HEK293 (cell line): ENCODE results near the gene ZNF143.

ENCODE experiments used
- CTCF ChIA-PET: fragments of 350-600 bp; formaldehyde crosslinking; extraction: SDS; loops from one replicate; lab custom pipeline; 2021; ENCODE audit warnings: antibody characterized with exemption; lab: Yijun Ruan, JAX
- POLR2A ChIA-PET: fragments of 300-600 bp; formaldehyde crosslinking; extraction: SDS; loops from one replicate; lab custom pipeline; 2020; ENCODE audit warnings: antibody characterized with exemption, inconsistent platforms; lab: Yijun Ruan, JAX
- H3K27ac ChIP-seq: fragments of 200-500 bp; sonication (Bioruptor generic); 2 replicates; pipeline ENCODE4 v1.5.1; 2014; ENCODE audit warnings: low read depth, low read length, control low read depth, inconsistent platforms; ENCODE audit errors: extremely low read depth
- H3K36me3 ChIP-seq, 2 experiments: fragments of 200-500 bp in 1 of 2; sonication (Bioruptor generic) in 1 of 2; 1 replicate in 1 of 2; 2 replicates in 1 of 2; pipeline ENCODE4 v1.5.1; 2014 to 2017; ENCODE audit warnings: inconsistent platforms in 2 of 2, low read length in 2 of 2; ENCODE audit not compliant: control insufficient read depth in 2 of 2, insufficient read depth in 1 of 2
- H3K4me1 ChIP-seq: fragments of 200-500 bp; sonication (Bioruptor generic); 2 replicates; pipeline ENCODE4 v1.5.1; 2014; ENCODE audit warnings: mild to moderate bottlenecking, low read length, inconsistent platforms; ENCODE audit not compliant: control insufficient read depth, insufficient read depth
- H3K4me3 ChIP-seq: 2 replicates; pipeline ENCODE4 v1.5.1; 2011; ENCODE audit warnings: low read depth, mild to moderate bottlenecking, control low read depth, low read length, moderate library complexity
- H3K9me3 ChIP-seq: fragments of 200-500 bp; sonication (Bioruptor generic); 2 replicates; pipeline ENCODE4 v1.5.1; 2014; ENCODE audit warnings: low read depth, low read length, inconsistent platforms; ENCODE audit not compliant: control insufficient read depth, insufficient read depth
- BCL6B ChIP-seq: fragments of 450-650 bp; formaldehyde crosslinking; IDR thresholded peaks from 2 replicates; pipeline ENCODE4 v1.5.1; 2017; ENCODE audit warnings: missing biosample characterization, missing genetic modification characterization
- GLIS1 ChIP-seq: fragments of 450-650 bp; formaldehyde crosslinking; IDR thresholded peaks from 2 replicates; pipeline ENCODE4 v1.5.1; 2016; ENCODE audit warnings: missing biosample characterization, missing genetic modification characterization
- KLF17 ChIP-seq: fragments of 450-650 bp; formaldehyde crosslinking; IDR thresholded peaks from 2 replicates; pipeline ENCODE4 v1.5.1; 2016; ENCODE audit warnings: missing biosample characterization, missing genetic modification characterization
- MEIS1 ChIP-seq: sonication (generic); formaldehyde crosslinking; IDR thresholded peaks from 2 replicates; pipeline ENCODE4 v1.8.1; 2022; ENCODE audit warnings: missing genetic modification reagents, mild to moderate bottlenecking, borderline replicate concordance
- MYNN ChIP-seq: fragments of 450-650 bp; formaldehyde crosslinking; IDR thresholded peaks from 2 replicates; pipeline ENCODE4 v1.5.1; 2016; ENCODE audit warnings: missing biosample characterization, missing genetic modification characterization, borderline replicate concordance
- OSR2 ChIP-seq: fragments of 450-650 bp; formaldehyde crosslinking; IDR thresholded peaks from 2 replicates; pipeline ENCODE4 v1.5.1; 2016; ENCODE audit warnings: missing biosample characterization, missing genetic modification characterization
- PRDM10 ChIP-seq: fragments of 450-650 bp; formaldehyde crosslinking; IDR thresholded peaks from 2 replicates; pipeline ENCODE4 v1.5.1; 2016; ENCODE audit warnings: missing biosample characterization, missing genetic modification characterization
- TRIM28 ChIP-seq: IDR thresholded peaks from 2 replicates; pipeline ENCODE4 v1.6.1; 2011; ENCODE audit warnings: low read length, control low read depth, borderline replicate concordance
- WT1 ChIP-seq: fragments of 450-650 bp; formaldehyde crosslinking; IDR thresholded peaks from 2 replicates; pipeline ENCODE4 v1.5.1; 2016; ENCODE audit warnings: missing biosample characterization, missing genetic modification characterization
- ZBTB17 ChIP-seq: fragments of 450-650 bp; formaldehyde crosslinking; IDR thresholded peaks from 2 replicates; pipeline ENCODE4 v1.5.1; 2016; ENCODE audit warnings: missing biosample characterization, missing genetic modification characterization
- ZBTB21 ChIP-seq: fragments of 450-650 bp; formaldehyde crosslinking; IDR thresholded peaks from 2 replicates; pipeline ENCODE4 v1.5.1; 2017; ENCODE audit warnings: missing biosample characterization, missing genetic modification characterization
- ZFHX2 ChIP-seq: fragments of 450-650 bp; formaldehyde crosslinking; conservative IDR thresholded peaks from 2 replicates; pipeline ENCODE4 v1.5.1; 2016; ENCODE audit warnings: missing biosample characterization, missing genetic modification characterization
- ZNF10 ChIP-seq: fragments of 450-650 bp; formaldehyde crosslinking; IDR thresholded peaks from 2 replicates; pipeline ENCODE4 v1.5.1; 2017; ENCODE audit warnings: missing biosample characterization, missing genetic modification characterization
- ZNF148 ChIP-seq: fragments of 450-650 bp; formaldehyde crosslinking; IDR thresholded peaks from 2 replicates; pipeline ENCODE4 v1.5.0; 2017; ENCODE audit warnings: missing biosample characterization, missing genetic modification characterization, borderline replicate concordance
- ZNF184 ChIP-seq: fragments of 450-650 bp; IDR thresholded peaks from 2 replicates; pipeline ENCODE4 v1.5.1; 2018; ENCODE audit warnings: missing biosample characterization, mild to moderate bottlenecking, missing genetic modification characterization
- ZNF280D ChIP-seq: fragments of 450-650 bp; formaldehyde crosslinking; IDR thresholded peaks from 2 replicates; pipeline ENCODE4 v1.5.1; 2016; ENCODE audit warnings: missing biosample characterization, missing genetic modification characterization
- ZNF394 ChIP-seq: fragments of 450-650 bp; formaldehyde crosslinking; IDR thresholded peaks from 2 replicates; pipeline ENCODE4 v1.5.1; 2016; ENCODE audit warnings: missing biosample characterization, missing genetic modification characterization, mild to moderate bottlenecking, moderate library complexity, borderline replicate concordance
- ZNF426 ChIP-seq: fragments of 450-650 bp; formaldehyde crosslinking; IDR thresholded peaks from 2 replicates; pipeline ENCODE4 v1.5.1; 2017; ENCODE audit warnings: missing biosample characterization, missing genetic modification characterization, mild to moderate bottlenecking, inconsistent platforms, moderate library complexity
- ZNF558 ChIP-seq: fragments of 450-650 bp; formaldehyde crosslinking; IDR thresholded peaks from 2 replicates; pipeline ENCODE4 v1.5.1; 2016; ENCODE audit warnings: missing biosample characterization, missing genetic modification characterization

Gene ZNF143

GRCh38 chr11:9462806-9463537 is 2.2 kb downstream of the ZNF143 start:
- H3K4me1 ChIP-seq = no peaks in the 10 kb centered on the region
- no peak overlapping the region for H3K4me3 ChIP-seq
- no peaks in the 10 kb centered on the region for H3K9me3 ChIP-seq
- H3K27ac ChIP-seq = no peak overlapping the region
- no peaks in the 10 kb centered on the region for H3K36me3 ChIP-seq
- ChIA-PET CTCF (no interaction called here), POLR2A (no interaction called here)
- 0 out of 2 replicates have a peak, but pooled peaks have one; percentile 29 for TF ChIP-seq ZNF394 (tag by site-specific recombination)
- peak; percentile 40; the same call in 1 of the 2 replicates for TF ChIP-seq TRIM28
- peak; percentile 90 for TF ChIP-seq ZNF184 (tag by site-specific recombination)
- TF ChIP-seq ZNF148 = no peak
- TF ChIP-seq ZFHX2 = no peak

- no peak for TF ChIP-seq GLIS1 (tag by site-specific recombination)
- TF ChIP-seq ZNF558 = no peak
- no peak for TF ChIP-seq KLF17 (tag by site-specific recombination)
- TF ChIP-seq ZNF426 (tag by site-specific recombination) = no peak
- no peak for TF ChIP-seq ZNF280D (tag by site-specific recombination)
- no peak for TF ChIP-seq MEIS1 (CRISPR knock-in tag)
- Histone ChIP-seq H3K27ac (no peak overlapping the region), H3K4me1 (no peaks in the 10 kb centered on the region), H3K9me3 (no peaks in the 10 kb centered on the region), H3K36me3 (peaks cover 0 to 17% of the 10 kb centered on the region in 2 experiments; a peak in 2 of 3 replicates), H3K4me3 (no peak overlapping the region)
- ChIA-PET CTCF (no interaction called here), POLR2A (no interaction called here)
These were observed 10.0 kb downstream of the ZNF143 start for GRCh38 chr11:9470765-9471164.

- no peak overlapping the region for H3K4me3 ChIP-seq
- H3K27ac ChIP-seq = no peak overlapping the region
- no peaks in the 10 kb centered on the region for H3K9me3 ChIP-seq
- peaks cover 0 to 25% of the 10 kb centered on the region in 2 experiments; a peak in 2 of 3 replicates for H3K36me3 ChIP-seq
- CTCF ChIA-PET = interaction anchor here (0.6 kb wide), 2 partner anchors 11 to 336 kb away, joined by 3 to 4 read pairs; no protein-coding TSS in a partner anchor
- POLR2A ChIA-PET = interaction anchor here (3.1 kb wide), 1 partner anchor 13 kb away, joined by 29 read pairs; the partner anchor contains the start of gene ZNF143
- no peaks in the 10 kb centered on the region for H3K4me1 ChIP-seq
- TF ChIP-seq ZBTB21 (peak; percentile 52), PRDM10 (no peak), ZBTB17 (tag by site-specific recombination) (peak; percentile 38; the same call in 1 of the 2 replicates), MYNN (tag by site-specific recombination) (no peak), OSR2 (tag by site-specific recombination) (peak; percentile 73), WT1 (tag by site-specific recombination) (peak; percentile 97), BCL6B (tag by site-specific recombination) (no peak), ZNF10 (no peak)
These were observed 12.6 kb downstream of the ZNF143 start for GRCh38 chr11:9473408-9473807.
